DOHH2 (cell line): ENCODE data around the gene PARVB.

Source experiments
- H3F3A ChIP-seq: fragments of 200-600 bp; sonication (generic), shearing (Covaris generic); 2 replicates; pipeline ENCODE4 v1.6.0; 2016; ENCODE audit warnings: antibody characterized with exemption, mild to moderate bottlenecking; ENCODE audit not compliant: control insufficient read depth, insufficient read depth
- H3K27ac ChIP-seq: fragments of 200-600 bp; sonication (generic); 2 replicates; pipeline ENCODE4 v1.5.1; 2014; ENCODE audit warnings: low read depth, mild to moderate bottlenecking, low read length, moderate library complexity
- H3K27me3 ChIP-seq: fragments of 200-600 bp; sonication (generic); 2 replicates; pipeline ENCODE4 v1.6.1; 2014; ENCODE audit warnings: mild to moderate bottlenecking, low read length, mixed read lengths; ENCODE audit not compliant: control insufficient read depth
- H3K36me3 ChIP-seq: fragments of 200-600 bp; sonication (generic); 2 replicates; pipeline ENCODE4 v1.6.1; 2014; ENCODE audit warnings: mild to moderate bottlenecking, low read length, moderate library complexity, mixed read lengths; ENCODE audit not compliant: control insufficient read depth
- H3K4me1 ChIP-seq: fragments of 200-600 bp; sonication (generic); 2 replicates; pipeline ENCODE4 v1.6.1; 2014; ENCODE audit warnings: mild to moderate bottlenecking, low read length, mixed read lengths; ENCODE audit not compliant: control insufficient read depth
- H3K4me2 ChIP-seq: fragments of 200-600 bp; sonication (generic); 2 replicates; pipeline ENCODE4 v1.6.0; 2014; ENCODE audit warnings: mild to moderate bottlenecking, low read length, moderate library complexity
- H3K4me3 ChIP-seq: fragments of 200-600 bp; sonication (generic); 2 replicates; pipeline ENCODE4 v1.5.1; 2014; ENCODE audit warnings: mild to moderate bottlenecking, low read length, mixed read lengths
- H3K79me2 ChIP-seq: fragments of 200-600 bp; sonication (generic); 2 replicates; pipeline ENCODE4 v1.6.1; 2014; ENCODE audit warnings: mild to moderate bottlenecking, low read length, mixed read lengths; ENCODE audit not compliant: control insufficient read depth
- H3K9me2 ChIP-seq: fragments of 200-600 bp; sonication (generic); replicated peaks from 2 replicates; pipeline ENCODE4 v1.6.1; 2014; ENCODE audit warnings: mild to moderate bottlenecking, low read length, mixed read lengths; ENCODE audit not compliant: control insufficient read depth
- H3K9me3 ChIP-seq: fragments of 200-600 bp; sonication (generic); 2 replicates; pipeline ENCODE4 v1.6.1; 2014; ENCODE audit warnings: antibody characterized with exemption, low read length, mixed read lengths; ENCODE audit not compliant: control insufficient read depth, insufficient read depth
- H4K20me1 ChIP-seq: fragments of 200-600 bp; sonication (generic); 2 replicates; pipeline ENCODE4 v1.6.0; 2014; ENCODE audit warnings: low read depth, mild to moderate bottlenecking, antibody characterized with exemption, low read length, moderate library complexity; ENCODE audit not compliant: control insufficient read depth, insufficient read depth
- CTCF ChIP-seq: fragments of 200-600 bp; sonication (generic); IDR thresholded peaks from one replicate; pipeline ENCODE4 v1.5.1; 2014; ENCODE audit warnings: antibody characterized with exemption, mild to moderate bottlenecking, low read depth, low read length; ENCODE audit not compliant: poor library complexity, severe bottlenecking
- EZH2phosphoT487 ChIP-seq: fragments of 200-600 bp; sonication (generic); IDR thresholded peaks from 2 replicates; pipeline ENCODE4 v1.6.1; 2017; ENCODE audit warnings: borderline replicate concordance, mild to moderate bottlenecking, antibody characterized with exemption, low read length, moderate library complexity, mixed read lengths

PARVB gene

GRCh38 chr22:43985532-43985931, 38.6 kb upstream of the PARVB start:
- H3K4me2 ChIP-seq: no peak overlapping the region
- no peaks in the 10 kb centered on the region for H4K20me1 ChIP-seq
- H3K36me3 ChIP-seq: peaks cover 69% of the 10 kb centered on the region
- no peak overlapping the region for H3K4me3 ChIP-seq
- no peaks in the 10 kb centered on the region for H3K4me1 ChIP-seq
- H3K27ac ChIP-seq: no peak overlapping the region
- H3K9me2 ChIP-seq: no peaks in the 10 kb centered on the region
- no peaks in the 10 kb centered on the region for H3F3A ChIP-seq
- H3K27me3 ChIP-seq: no peaks in the 10 kb centered on the region
- no peaks in the 10 kb centered on the region for H3K9me3 ChIP-seq
- no peaks in the 10 kb centered on the region for H3K79me2 ChIP-seq
- TF ChIP-seq EZH2phosphoT487 (no peak), CTCF (no peak)

GRCh38 chr22:43988116-43988820, 35.8 kb upstream of the PARVB start:
- peaks cover 72% of the 10 kb centered on the region for H3K36me3 ChIP-seq
- peaks cover 8% of the 10 kb centered on the region for H3K4me1 ChIP-seq
- H3K9me2 ChIP-seq: no peaks in the 10 kb centered on the region
- no peaks in the 10 kb centered on the region for H3K9me3 ChIP-seq
- H3K79me2 ChIP-seq: no peaks in the 10 kb centered on the region
- no peak overlapping the region for H3K27ac ChIP-seq
- no peaks in the 10 kb centered on the region for H3K27me3 ChIP-seq
- H3F3A ChIP-seq: no peaks in the 10 kb centered on the region
- peaks cover under 1% of the 10 kb centered on the region; the same call in 1 of the 2 replicates for H4K20me1 ChIP-seq
- no peak overlapping the region for H3K4me3 ChIP-seq
- H3K4me2 ChIP-seq: no peak overlapping the region
- TF ChIP-seq CTCF (no peak), EZH2phosphoT487 (no peak)

- TF ChIP-seq EZH2phosphoT487 (no peak), CTCF (no peak)
- H3K36me3 ChIP-seq: peaks cover 72% of the 10 kb centered on the region
Measured at GRCh38 chr22:43988960-43989359, 35.1 kb upstream of the PARVB start.

More at GRCh38 chr22:43988960-43989359, 35.1 kb upstream of the PARVB start:
- H3K4me2 ChIP-seq: no peak overlapping the region
- H3K4me1 ChIP-seq: peaks cover 15% of the 10 kb centered on the region
- H3F3A ChIP-seq: no peaks in the 10 kb centered on the region
- H3K27me3 ChIP-seq: no peaks in the 10 kb centered on the region
- no peaks in the 10 kb centered on the region for H3K9me2 ChIP-seq
- H3K4me3 ChIP-seq: no peak overlapping the region
- H3K27ac ChIP-seq: no peak overlapping the region
- H3K79me2 ChIP-seq: 0 out of 2 replicates have a peak, but pooled peaks cover 6% of the 10 kb centered on the region
- H4K20me1 ChIP-seq: peaks cover 6% of the 10 kb centered on the region; the same call in 1 of the 2 replicates
- H3K9me3 ChIP-seq: no peaks in the 10 kb centered on the region
